H1 (cell line): ENCODE results near the gene XNDC1N. TPM values are rescaled to one million over a fixed set of nuclear protein-coding genes. Genes with fewer than 3 reads are reported as not detected.

Experiments used
- CTCF ChIA-PET: fragments of 300-600 bp; sonication (Branson Sonifier 250); formaldehyde crosslinking; loops from one replicate; lab custom pipeline; 2021; ENCODE audit not compliant: partially characterized antibody; lab: Charles Lee
- POLR2A ChIA-PET: fragments of 300-600 bp; sonication (Branson Sonifier 250); formaldehyde crosslinking; loops from one replicate; lab custom pipeline; 2021; ENCODE audit warnings: inconsistent platforms; ENCODE audit not compliant: partially characterized antibody; lab: Charles Lee
- DNase-seq, 2 experiments: peaks; one replicate each; pipeline versions ENCODE4 v3.0.0 to v3.0.0-alpha.2; 2010 to 2022; ENCODE audit warnings: low spot score in 2 of 2, low read depth in 1 of 2, mixed read lengths in 1 of 2
- FAIRE-seq: peaks from 2 replicates; lab custom pipeline; 2011; peaks lifted over from hg19 to GRCh38; lab: Jason Lieb, UNC
- H2AFZ ChIP-seq: 2 replicates; pipeline ENCODE4 v1.8.1; 2012; ENCODE audit warnings: low read length, inconsistent platforms
- H2AK5ac ChIP-seq: 2 replicates; pipeline ENCODE4 v1.6.1; 2013; ENCODE audit warnings: low read depth, low read length
- H2BK120ac ChIP-seq: replicated peaks from 2 replicates; pipeline ENCODE3; 2013; ENCODE audit warnings: low read depth, low read length, inconsistent platforms
- H2BK12ac ChIP-seq: 2 replicates; pipeline ENCODE4 v1.6.1; 2013; ENCODE audit warnings: low read depth, low read length
- H2BK15ac ChIP-seq: 2 replicates; pipeline ENCODE4 v1.6.1; 2013; ENCODE audit warnings: low read length
- H2BK20ac ChIP-seq: 2 replicates; pipeline ENCODE4 v1.6.1; 2013; ENCODE audit warnings: low read length
- H2BK5ac ChIP-seq: 2 replicates; pipeline ENCODE4 v1.6.1; 2013; ENCODE audit warnings: low read depth, low read length
- H3K14ac ChIP-seq: 2 replicates; pipeline ENCODE4 v1.6.1; 2013; ENCODE audit warnings: inconsistent platforms; ENCODE audit not compliant: insufficient read length
- H3K18ac ChIP-seq: 2 replicates; pipeline ENCODE4 v1.6.1; 2013; ENCODE audit warnings: low read length; ENCODE audit errors: extremely low read depth
- H3K23ac ChIP-seq: 2 replicates; pipeline ENCODE4 v1.6.1; 2013; ENCODE audit warnings: inconsistent platforms; ENCODE audit not compliant: insufficient read length
- H3K23me2 ChIP-seq: 2 replicates; pipeline ENCODE4 v1.6.1; 2013; ENCODE audit warnings: low read depth, low read length
- H3K27ac ChIP-seq: 2 replicates; pipeline ENCODE4 v1.6.1; 2011; ENCODE audit warnings: low read depth, low read length, inconsistent platforms
- H3K27me3 ChIP-seq, 4 experiments: replicated peaks in 1 of 4; 1 replicate in 1 of 4; 2 replicates in 3 of 4; pipeline versions ENCODE4 v1.6.1 to v1.8.1; 2011 to 2013; ENCODE audit warnings: low read length in 3 of 4, mild to moderate bottlenecking in 3 of 4, inconsistent platforms in 2 of 4, mixed read lengths in 2 of 4, moderate library complexity in 1 of 4; ENCODE audit not compliant: control insufficient read depth in 3 of 4, insufficient read depth in 3 of 4; ENCODE audit errors: extremely low read depth in 1 of 4
- H3K36me3 ChIP-seq, 4 experiments: 2 replicates each; pipeline versions ENCODE4 v1.6.1 to v1.8.1; 2011 to 2013; ENCODE audit warnings: mild to moderate bottlenecking in 4 of 4, low read length in 3 of 4, moderate library complexity in 2 of 4, control low read depth in 1 of 4, inconsistent platforms in 1 of 4; ENCODE audit not compliant: insufficient read depth in 4 of 4, control insufficient read depth in 2 of 4
- H3K4ac ChIP-seq: replicated peaks from 2 replicates; pipeline ENCODE3; 2013; ENCODE audit warnings: low read length, low read depth, mixed read lengths, inconsistent platforms; ENCODE audit not compliant: insufficient read length
- H3K4me1 ChIP-seq, 4 experiments: replicated peaks in 1 of 4; 1 replicate in 1 of 4; 2 replicates in 3 of 4; pipeline versions ENCODE4 v1.6.1 to v1.8.1; 2011 to 2013; ENCODE audit warnings: low read length in 3 of 4, inconsistent platforms in 2 of 4, mixed read lengths in 1 of 4; ENCODE audit not compliant: insufficient read depth in 4 of 4, control insufficient read depth in 3 of 4
- H3K4me2 ChIP-seq, 2 experiments: 2 replicates each; pipeline versions ENCODE4 v1.6.1 to v1.8.1; 2011 to 2013; ENCODE audit warnings: low read depth in 2 of 2, low read length in 2 of 2, control low read depth in 1 of 2, inconsistent platforms in 1 of 2, mild to moderate bottlenecking in 1 of 2; ENCODE audit not compliant: insufficient read depth in 1 of 2
- H3K4me3 ChIP-seq, 4 experiments: fragments of 200-600, 300-600 bp in 1 of 4; sonication (generic), shearing (Covaris generic), sonication (Bioruptor Twin) in 1 of 4; 2 replicates each; pipeline versions ENCODE4 v1.5.1 to v1.8.1; 2011 to 2016; ENCODE audit warnings: low read length in 4 of 4, low read depth in 3 of 4, control low read depth in 2 of 4, inconsistent platforms in 2 of 4, mild to moderate bottlenecking in 2 of 4, mixed read lengths in 1 of 4, moderate library complexity in 1 of 4; ENCODE audit not compliant: insufficient read depth in 2 of 4; ENCODE audit errors: extremely low read depth in 1 of 4
- H3K56ac ChIP-seq: replicated peaks from 2 replicates; pipeline ENCODE3; 2013; ENCODE audit warnings: low read depth, mild to moderate bottlenecking, mixed read lengths, low read length, inconsistent platforms; ENCODE audit not compliant: insufficient read length
- H3K79me1 ChIP-seq: 2 replicates; pipeline ENCODE4 v1.6.1; 2013; ENCODE audit warnings: low read depth, low read length, control low read depth
- H3K79me2 ChIP-seq, 2 experiments: 2 replicates each; pipeline versions ENCODE4 v1.6.1 to v1.8.1; 2012 to 2013; ENCODE audit warnings: low read length in 2 of 2, mild to moderate bottlenecking in 2 of 2, inconsistent platforms in 1 of 2; ENCODE audit not compliant: insufficient read depth in 2 of 2, control insufficient read depth in 1 of 2
- H3K9ac ChIP-seq, 4 experiments: replicated peaks in 1 of 4; 1 replicate in 1 of 4; 2 replicates in 3 of 4; pipeline versions ENCODE4 v1.6.1 to v1.8.1; 2011 to 2013; ENCODE audit warnings: low read depth in 3 of 4, low read length in 3 of 4, control low read depth in 2 of 4, mild to moderate bottlenecking in 2 of 4, moderate library complexity in 2 of 4, inconsistent platforms in 1 of 4; ENCODE audit errors: extremely low read depth in 1 of 4
- H3K9me3 ChIP-seq, 2 experiments: 2 replicates each; pipeline versions ENCODE4 v1.6.1 to v1.8.1; 2012 to 2013; ENCODE audit warnings: mild to moderate bottlenecking in 2 of 2, moderate library complexity in 2 of 2, control low read depth in 1 of 2, inconsistent platforms in 1 of 2, low read depth in 1 of 2, low read length in 1 of 2, mixed read lengths in 1 of 2; ENCODE audit not compliant: insufficient read depth in 2 of 2
- H4K20me1 ChIP-seq, 2 experiments: replicated peaks in 1 of 2; 2 replicates each; pipeline versions ENCODE3 to v1.8.1; 2011 to 2013; ENCODE audit warnings: inconsistent platforms in 2 of 2, low read length in 2 of 2, mild to moderate bottlenecking in 1 of 2; ENCODE audit not compliant: insufficient read depth in 2 of 2, control insufficient read depth in 1 of 2
- H4K5ac ChIP-seq: 2 replicates; pipeline ENCODE4 v1.6.1; 2013; ENCODE audit warnings: low read length, low read depth, mixed read lengths, inconsistent platforms; ENCODE audit not compliant: insufficient read length
- H4K8ac ChIP-seq: 2 replicates; pipeline ENCODE4 v1.8.0; 2013; ENCODE audit warnings: mild to moderate bottlenecking, moderate library complexity, low read length, inconsistent platforms; ENCODE audit not compliant: insufficient read depth; ENCODE audit errors: extremely low read depth
- H4K91ac ChIP-seq: replicated peaks from 2 replicates; pipeline ENCODE3; 2013; ENCODE audit warnings: low read length, mixed read lengths, inconsistent platforms; ENCODE audit not compliant: insufficient read length
- CTBP2 ChIP-seq: IDR thresholded peaks from 2 replicates; pipeline ENCODE4 v1.7.0; 2011; ENCODE audit warnings: borderline replicate concordance, mild to moderate bottlenecking, moderate library complexity, mixed read lengths, low read length; ENCODE audit not compliant: insufficient read depth, insufficient read length
- EZH2 ChIP-seq: fragments of 200-600 bp; sonication (generic); IDR thresholded peaks from 2 replicates; pipeline ENCODE4 v1.7.1; 2012; ENCODE audit warnings: low read depth, mild to moderate bottlenecking, moderate library complexity, low read length, inconsistent platforms; ENCODE audit not compliant: severe bottlenecking
- HDAC6 ChIP-seq: IDR thresholded peaks from one replicate; pipeline ENCODE4 v1.7.1; 2012; ENCODE audit warnings: low read depth, mild to moderate bottlenecking, inconsistent platforms, low read length, moderate library complexity
- JUN ChIP-seq: IDR thresholded peaks from 2 replicates; pipeline ENCODE4 v1.6.1; 2011; ENCODE audit warnings: low read depth, mild to moderate bottlenecking, improper control_type of control experiment, low read length
- KDM4A ChIP-seq: IDR thresholded peaks from one replicate; pipeline ENCODE4 v1.7.1; 2012; ENCODE audit warnings: low read depth, mild to moderate bottlenecking, moderate library complexity, low read length, inconsistent platforms; ENCODE audit not compliant: severe bottlenecking
- NRF1 ChIP-seq: IDR thresholded peaks from 2 replicates; pipeline ENCODE4 v1.6.1; 2011; ENCODE audit warnings: mild to moderate bottlenecking, low read depth, low read length, improper control_type of control experiment
- POLR2A ChIP-seq, 2 experiments: IDR thresholded peaks; 1 replicate in 1 of 2; 2 replicates in 1 of 2; pipeline ENCODE4 v1.6.1; 2011; ENCODE audit warnings: low read depth in 2 of 2, low read length in 2 of 2, mild to moderate bottlenecking in 2 of 2; ENCODE audit errors: control extremely low read depth in 1 of 2
- SIX5 ChIP-seq: IDR thresholded peaks from 2 replicates; pipeline ENCODE4 v1.6.1; 2011; ENCODE audit warnings: mild to moderate bottlenecking, low read depth, low read length
- SUZ12 ChIP-seq: fragments of 200-600 bp; sonication (generic); IDR thresholded peaks from 2 replicates; pipeline ENCODE4 v1.6.1; 2012; ENCODE audit warnings: mild to moderate bottlenecking, inconsistent platforms, low read length, moderate library complexity, mixed read lengths
- TBP ChIP-seq: IDR thresholded peaks from 2 replicates; pipeline ENCODE4 v1.6.1; 2011; ENCODE audit warnings: low read depth, low read length, improper control_type of control experiment
- YY1 ChIP-seq: IDR thresholded peaks from 2 replicates; pipeline ENCODE4 v1.6.1; 2011; ENCODE audit warnings: low read depth, mild to moderate bottlenecking, low read length
- ZNF274 ChIP-seq: IDR thresholded peaks from 2 replicates; pipeline ENCODE4 v1.7.0; 2012; ENCODE audit warnings: low read length, borderline replicate concordance; ENCODE audit errors: extremely low read depth
- WGBS, 2 experiments: shearing (Covaris generic) in 1 of 2; methylation state at CpG; one replicate each; pipeline versions ENCODE4 v1.1.6 to v1.1.7; 2013 to 2015; ENCODE audit warnings: low lambda C conversion rate in 2 of 2, mixed read lengths in 2 of 2, inconsistent platforms in 1 of 2, low coverage in 1 of 2, missing lambda C conversion rate in 1 of 2; ENCODE audit not compliant: insufficient replicate concordance in 2 of 2, insufficient coverage in 1 of 2, insufficient read length in 1 of 2; ENCODE audit errors: extremely low coverage in 1 of 2, missing lambda C conversion rate in 1 of 2; 5-methylcytosine and 5-hydroxymethylcytosine counted together
- polyA plus RNA-seq, 7 experiments: library from polyadenylated mRNA; depleted of rRNA in 3 of 7; stranded (reverse) in 5 of 7; unstranded in 2 of 7; fragments of >200 nt in 5 of 7; fragments of 200-250 nt in 2 of 7; gene quantifications; 1 replicate in 5 of 7; 2 replicates in 1 of 7; 4 replicates in 1 of 7; pipeline versions ENCODE4 v1.2.1 to v1.2.3, GENCODE V29; 2011 to 2013; ENCODE audit warnings: missing spikeins in 2 of 7, mixed read lengths in 2 of 7
- total RNA-seq: library from RNA; stranded (reverse); fragmentation: NEBNext Ultra II Directional; extraction: Animal tissue kit (Norgen Biotek cat#: 25700); gene quantifications from 2 replicates; pipeline ENCODE4 v1.2.1, GENCODE V29; 2021
- TF ChIP-seq, protein P1 (sequence below): IDR thresholded peaks from 2 replicates; pipeline ENCODE4 v1.6.1; 2011; ENCODE audit warnings: low read length, improper control_type of control experiment

XNDC1N gene
- total and polyA plus RNA-seq, 2 of the 8 experiments (the other 6 are each of a cell fraction or from before 2014, with no cell fraction given) = 5.8 to 7.5 TPM

DNA sequence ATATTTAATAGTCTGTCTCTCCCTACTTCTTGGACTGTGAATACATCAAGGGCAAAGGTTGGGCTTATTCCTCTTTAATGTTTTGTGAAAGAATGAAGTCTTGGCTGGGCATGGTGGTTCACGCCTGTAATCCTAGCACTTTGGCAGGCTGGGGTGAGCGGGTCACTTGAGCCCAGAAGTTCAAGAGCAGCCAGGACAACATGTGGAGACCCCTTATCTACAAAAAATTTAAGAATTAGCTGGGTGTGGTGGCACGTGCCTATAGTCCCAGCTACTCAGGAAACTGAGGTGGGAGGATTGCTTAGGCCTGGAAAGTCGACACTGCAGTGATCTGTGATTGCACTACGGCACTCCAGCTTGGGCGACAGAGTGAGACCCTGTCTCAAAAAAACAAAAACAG is 20.6 kb upstream of the XNDC1N start:
- no peaks in the 10 kb centered on the region for H3K23me2 ChIP-seq
- H4K91ac ChIP-seq = no peak overlapping the region
- H3K14ac ChIP-seq = no peak overlapping the region
- no peaks in the 10 kb centered on the region for H3K4me1 ChIP-seq
- FAIRE-seq (no peak), DNase-seq (no peak)
- H3K79me1 ChIP-seq = 0 out of 2 replicates have a peak, but pooled peaks cover 3% of the 10 kb centered on the region
- no peak overlapping the region for H3K4ac ChIP-seq
- H3K27me3 ChIP-seq = no peaks in the 10 kb centered on the region
- H2BK12ac ChIP-seq = no peak overlapping the region
- CTCF ChIA-PET = interaction anchor here (1.0 kb wide), 2 partner anchors 11 to 28 kb away, joined by 4 to 9 read pairs; no protein-coding TSS in a partner anchor
- H2BK20ac ChIP-seq = no peak overlapping the region
- no peak overlapping the region for H4K8ac ChIP-seq
- no peak overlapping the region for H3K27ac ChIP-seq
- no peak overlapping the region for H2AFZ ChIP-seq
- no peaks in the 10 kb centered on the region for H3K36me3 ChIP-seq
- H3K9me3 ChIP-seq = no peaks in the 10 kb centered on the region
- H2BK120ac ChIP-seq = no peak overlapping the region
- no peak overlapping the region for H2BK15ac ChIP-seq
- H4K20me1 ChIP-seq = peaks cover 4% of the 10 kb centered on the region in 2 experiments
- WGBS, 2 experiments = 81% methylated on average over 6 of the region's 6 CpGs; no CpG with 5 or more reads in 1 of the 2 experiments
- no peak overlapping the region for H2AK5ac ChIP-seq
- H3K9ac ChIP-seq = no peak overlapping the region
- POLR2A ChIA-PET = interaction anchor here (0.9 to 1.4 kb wide), 2 partner anchors 11 to 20 kb away, joined by 5 read pairs; partner anchors contain the start of genes RNF121 and XNDC1N
- no peak overlapping the region for H2BK5ac ChIP-seq
- H3K4me3 ChIP-seq = no peak overlapping the region
- H3K79me2 ChIP-seq = peaks cover 0 to 56% of the 10 kb centered on the region in 2 experiments; a peak in 2 of 4 replicates
- H3K18ac ChIP-seq = no peak overlapping the region
- no peak overlapping the region for H3K23ac ChIP-seq
- no peak overlapping the region for H3K4me2 ChIP-seq
- H3K56ac ChIP-seq = no peak overlapping the region
- H4K5ac ChIP-seq = no peak overlapping the region
- TF ChIP-seq HDAC6 (no peak), TBP (no peak), KDM4A (no peak), SIX5 (no peak), CTBP2 (no peak), NRF1 (no peak), ZNF274 (no peak), POLR2A (IDR thresholded peaks at IDR 0.05; ENCODE audit: control extremely low read depth in 1 of 2, low read depth in 2 of 2, low read length in 2 of 2) (no peak), EZH2 (no peak), YY1 (no peak), JUN (no peak), SUZ12 (no peak)
- TF ChIP-seq, protein P1, sequence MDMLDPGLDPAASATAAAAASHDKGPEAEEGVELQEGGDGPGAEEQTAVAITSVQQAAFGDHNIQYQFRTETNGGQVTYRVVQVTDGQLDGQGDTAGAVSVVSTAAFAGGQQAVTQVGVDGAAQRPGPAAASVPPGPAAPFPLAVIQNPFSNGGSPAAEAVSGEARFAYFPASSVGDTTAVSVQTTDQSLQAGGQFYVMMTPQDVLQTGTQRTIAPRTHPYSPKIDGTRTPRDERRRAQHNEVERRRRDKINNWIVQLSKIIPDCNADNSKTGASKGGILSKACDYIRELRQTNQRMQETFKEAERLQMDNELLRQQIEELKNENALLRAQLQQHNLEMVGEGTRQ = no peak
